Activated CD4-positive, alpha-beta T cell treated with anti-CD3 and anti-CD28 coated beads for 36 hours (primary cell): ENCODE results near the gene IFI27. TPM values are rescaled to one million over a fixed set of nuclear protein-coding genes. Genes with fewer than 3 reads are reported as not detected.

ENCODE experiments used
- ATAC-seq: fragments of 200-7000 bp; cut with Tn5 transposase; one replicate; pipeline ENCODE4 v1.10.0; 2021; ENCODE audit warnings: mild to moderate bottlenecking, moderate library complexity
- CTCF ChIA-PET: fragments of 350-600 bp; sonication (Branson Sonifier 250); formaldehyde crosslinking; loops from one replicate; lab custom pipeline; 2021; ENCODE audit warnings: antibody characterized with exemption; lab: Charles Lee
- POLR2A ChIA-PET: fragments of 350-600 bp; sonication (Branson Sonifier 250); formaldehyde crosslinking; loops from one replicate; lab custom pipeline; 2021; ENCODE audit warnings: antibody characterized with exemption, inconsistent platforms; lab: Charles Lee
- DNase-seq: peaks from one replicate; pipeline ENCODE4 v3.0.0-alpha.2; 2020
- H3K27ac Mint-ChIP-seq: one replicate; pipeline ENCODE4 v1.8.0; 2021; ENCODE audit warnings: mixed read lengths
- H3K27me3 Mint-ChIP-seq: one replicate; pipeline ENCODE4 v1.8.0; 2021; ENCODE audit warnings: mixed read lengths
- H3K36me3 Mint-ChIP-seq: one replicate; pipeline ENCODE4 v1.8.0; 2021; ENCODE audit warnings: low read depth, mixed read lengths
- H3K4me1 Mint-ChIP-seq: one replicate; pipeline ENCODE4 v1.8.0; 2021; ENCODE audit warnings: mixed read lengths
- H3K4me3 Mint-ChIP-seq: one replicate; pipeline ENCODE4 v1.8.0; 2021; ENCODE audit warnings: mild to moderate bottlenecking, moderate library complexity, mixed read lengths
- H3K9me3 Mint-ChIP-seq: one replicate; pipeline ENCODE4 v1.8.0; 2021; ENCODE audit warnings: low read depth, mixed read lengths
- intact Hi-C, 2 experiments: fragments of 100-400 bp; cut with DNase I in 1 of 2; cut with micrococcal nuclease in 1 of 2; formaldehyde crosslinking; loops; one replicate each; pipeline versions ENCODE4 v1.14.2 to v1.15.1; 2022 to 2024; cut with DNase I, micrococcal nuclease
- total RNA-seq, 2 experiments: library from RNA; stranded (reverse); gene quantifications; one replicate each; pipeline ENCODE4 v1.2.3, GENCODE V29; 2021

IFI27 gene
- total RNA-seq, 2 experiments from 2014 or later: 3.0 to 3.1 TPM

- Mint-ChIP-seq H3K36me3 (peaks cover 48% of the 10 kb centered on the region), H3K9me3 (no peaks in the 10 kb centered on the region), H3K4me3 (peak within 1 kb of the TSS; percentile 99), H3K27ac (peak within 1 kb of the TSS; percentile 100), H3K4me1 (peaks cover 47% of the 10 kb centered on the region), H3K27me3 (no peaks in the 10 kb centered on the region)
- ChIA-PET POLR2A (interaction anchor here (0.6 to 1.6 kb wide), 9 partner anchors 11 to 1456 kb away, joined by 3 to 6 read pairs (median 3); partner anchors contain the start of gene IFI27L2), CTCF (interaction anchor here (0.6 to 4.6 kb wide), 11 partner anchors 9 to 142 kb away, joined by 3 to 24 read pairs (median 5); no protein-coding TSS in a partner anchor)
- peak; percentile 98 for DNase-seq
- intact Hi-C loops: loop anchor here (1.0 to 5.0 kb wide), 9 partner anchors 48 to 1451 kb away; partner anchors contain the start of genes IFI27L2 (in 2 of the 2), OTUB2 (in 2 of the 2), PPP4R4 (in 2 of the 2) and BTBD7 (in 1 of the 2)
- peak; percentile 97 for ATAC-seq
These were observed 29.7 kb upstream of the IFI27 start, which contains the start of the genes DDX24 and IFI27L1 for GRCh38 chr14:94080621-94081385. TSS of gene DDX24 (minus strand) at chr14:94081202. CDS start at chr14:94079742, 1,460 bp downstream. TSS of gene IFI27L1 (plus strand) at chr14:94081310. CDS start at chr14:94096938, 15,628 bp downstream.

- Mint-ChIP-seq H3K27ac (peak overlapping the region; percentile 92), H3K9me3 (no peaks in the 10 kb centered on the region), H3K27me3 (no peaks in the 10 kb centered on the region), H3K4me3 (peak overlapping the region; percentile 99), H3K36me3 (peaks cover 42% of the 10 kb centered on the region), H3K4me1 (peaks cover 43% of the 10 kb centered on the region)
- ChIA-PET POLR2A (interaction anchor here (0.6 to 1.6 kb wide), 7 partner anchors 28 to 1456 kb away, joined by 3 to 6 read pairs (median 3); partner anchors contain the start of gene IFI27L2), CTCF (interaction anchor here (0.6 to 4.6 kb wide), 12 partner anchors 9 to 142 kb away, joined by 3 to 24 read pairs (median 4); partner anchors contain the start of gene OTUB2)
- ATAC-seq (peak; percentile 49), DNase-seq (peak; percentile 24)
- intact Hi-C loops: loop anchor here (1.0 to 5.0 kb wide), 9 partner anchors 48 to 1451 kb away; partner anchors contain the start of genes IFI27L2 (in 2 of the 2), OTUB2 (in 2 of the 2), PPP4R4 (in 2 of the 2) and BTBD7 (in 1 of the 2)
These were observed 29.1 kb upstream of the IFI27 start for GRCh38 chr14:94081386-94081820.

- POLR2A ChIA-PET: no interaction called here
- Mint-ChIP-seq H3K27ac (no peak overlapping the region), H3K9me3 (no peaks in the 10 kb centered on the region), H3K27me3 (no peaks in the 10 kb centered on the region), H3K4me3 (no peak overlapping the region), H3K4me1 (peaks cover 4% of the 10 kb centered on the region), H3K36me3 (peaks cover 5% of the 10 kb centered on the region)
- ATAC-seq (no peak), DNase-seq (no peak)
- intact Hi-C loops: no loop called here
- CTCF ChIA-PET: no interaction called here
These were observed 22.6 kb upstream of the IFI27 start for GRCh38 chr14:94087891-94088290.

GRCh38 chr14:94088516-94088915, 22.0 kb upstream of the IFI27 start:
- no peak for ATAC-seq
- no peaks in the 10 kb centered on the region for H3K27me3 Mint-ChIP-seq
- H3K4me1 Mint-ChIP-seq: no peaks in the 10 kb centered on the region
- no peak for DNase-seq
- ChIA-PET CTCF (no interaction called here), POLR2A (no interaction called here)
- H3K36me3 Mint-ChIP-seq: no peaks in the 10 kb centered on the region
- intact Hi-C loops: no loop called here
- H3K4me3 Mint-ChIP-seq: no peak overlapping the region
- H3K9me3 Mint-ChIP-seq: no peaks in the 10 kb centered on the region
- H3K27ac Mint-ChIP-seq: no peak overlapping the region

- no peaks in the 10 kb centered on the region for H3K4me1 Mint-ChIP-seq
- CTCF ChIA-PET: interaction anchor here (1.0 kb wide), 1 partner anchor 8 kb away, joined by 4 read pairs; the partner anchor contains the start of genes DDX24 and IFI27L1
- intact Hi-C loops: no loop called here
These were observed 21.1 kb upstream of the IFI27 start for GRCh38 chr14:94089479-94089878.

GRCh38 chr14:94093418-94093817, 17.1 kb upstream of the IFI27 start:
- ChIA-PET POLR2A (no interaction called here), CTCF (no interaction called here)
- DNase-seq: no peak
- Mint-ChIP-seq H3K36me3 (no peaks in the 10 kb centered on the region), H3K9me3 (no peaks in the 10 kb centered on the region), H3K4me1 (no peaks in the 10 kb centered on the region), H3K27me3 (no peaks in the 10 kb centered on the region), H3K4me3 (no peak overlapping the region), H3K27ac (no peak overlapping the region)
- intact Hi-C loops: no loop called here
- ATAC-seq: no peak

More at GRCh38 chr14:94089479-94089878, 21.1 kb upstream of the IFI27 start:
- ATAC-seq (no peak), DNase-seq (no peak)
- no peak overlapping the region for H3K27ac Mint-ChIP-seq
- POLR2A ChIA-PET: no interaction called here
- H3K36me3 Mint-ChIP-seq: no peaks in the 10 kb centered on the region
- no peaks in the 10 kb centered on the region for H3K9me3 Mint-ChIP-seq
- H3K4me3 Mint-ChIP-seq: no peak overlapping the region
- no peaks in the 10 kb centered on the region for H3K27me3 Mint-ChIP-seq

GRCh38 chr14:94097091-94097490, 13.4 kb upstream of the IFI27 start:
- ATAC-seq (no peak), DNase-seq (no peak)
- H3K4me1 Mint-ChIP-seq: no peaks in the 10 kb centered on the region
- ChIA-PET CTCF (no interaction called here), POLR2A (no interaction called here)
- intact Hi-C loops: no loop called here
- no peaks in the 10 kb centered on the region for H3K9me3 Mint-ChIP-seq
- no peak overlapping the region for H3K4me3 Mint-ChIP-seq
- H3K27me3 Mint-ChIP-seq: no peaks in the 10 kb centered on the region
- H3K36me3 Mint-ChIP-seq: no peaks in the 10 kb centered on the region
- H3K27ac Mint-ChIP-seq: no peak overlapping the region

GRCh38 chr14:94098326-94098992, 12.1 kb upstream of the IFI27 start:
- H3K36me3 Mint-ChIP-seq: no peaks in the 10 kb centered on the region
- DNase-seq: no peak
- no peaks in the 10 kb centered on the region for H3K27me3 Mint-ChIP-seq
- H3K4me3 Mint-ChIP-seq: no peak overlapping the region
- no peak overlapping the region for H3K27ac Mint-ChIP-seq
- intact Hi-C loops: no loop called here
- no peak for ATAC-seq
- H3K4me1 Mint-ChIP-seq: no peaks in the 10 kb centered on the region
- H3K9me3 Mint-ChIP-seq: no peaks in the 10 kb centered on the region
- POLR2A ChIA-PET: no interaction called here
- CTCF ChIA-PET: interaction anchor here (1.6 kb wide), 1 partner anchor 159 kb away, joined by 8 read pairs; no protein-coding TSS in a partner anchor

GRCh38 chr14:94099006-94099405, 11.5 kb upstream of the IFI27 start:
- Mint-ChIP-seq H3K4me3 (no peak overlapping the region), H3K27me3 (no peaks in the 10 kb centered on the region), H3K9me3 (no peaks in the 10 kb centered on the region), H3K4me1 (no peaks in the 10 kb centered on the region), H3K36me3 (no peaks in the 10 kb centered on the region), H3K27ac (no peak overlapping the region)
- CTCF ChIA-PET: interaction anchor here (1.1 to 1.6 kb wide), 2 partner anchors 128 to 159 kb away, joined by 3 to 8 read pairs; no protein-coding TSS in a partner anchor
- POLR2A ChIA-PET: no interaction called here
- DNase-seq: no peak
- intact Hi-C loops: no loop called here
- no peak for ATAC-seq

GRCh38 chr14:94100847-94101246, 9.7 kb upstream of the IFI27 start:
- no peaks in the 10 kb centered on the region for H3K9me3 Mint-ChIP-seq
- no peak overlapping the region for H3K4me3 Mint-ChIP-seq
- no peak overlapping the region for H3K27ac Mint-ChIP-seq
- H3K4me1 Mint-ChIP-seq: no peaks in the 10 kb centered on the region
- DNase-seq (no peak), ATAC-seq (no peak)
- no peaks in the 10 kb centered on the region for H3K27me3 Mint-ChIP-seq
- intact Hi-C loops: no loop called here
- ChIA-PET CTCF (interaction anchor here (0.6 to 1.9 kb wide), 5 partner anchors 34 to 169 kb away, joined by 3 to 6 read pairs (median 3); no protein-coding TSS in a partner anchor), POLR2A (no interaction called here)
- no peaks in the 10 kb centered on the region for H3K36me3 Mint-ChIP-seq

GRCh38 chr14:94101748-94102147, 8.8 kb upstream of the IFI27 start:
- no peaks in the 10 kb centered on the region for H3K4me1 Mint-ChIP-seq
- no peaks in the 10 kb centered on the region for H3K9me3 Mint-ChIP-seq
- intact Hi-C loops: no loop called here
- CTCF ChIA-PET: no interaction called here
- no peak overlapping the region for H3K4me3 Mint-ChIP-seq
- no peak for ATAC-seq
- POLR2A ChIA-PET: no interaction called here
- H3K36me3 Mint-ChIP-seq: no peaks in the 10 kb centered on the region
- H3K27ac Mint-ChIP-seq: no peak overlapping the region
- no peak for DNase-seq
- H3K27me3 Mint-ChIP-seq: no peaks in the 10 kb centered on the region
